Mesenchymal stem cell (in vitro differentiated cells and primary cell): ENCODE measurements around the gene TRIM28.
A peak's percentile ranks its signal among the peaks of the same experiment; 100 is the strongest.

Experiments used
- DNase-seq: peaks from one replicate; pipeline ENCODE4 v3.0.0-alpha.2; 2013
- H2AFZ ChIP-seq: one replicate; pipeline ENCODE4 v1.6.1; 2013; ENCODE audit warnings: low read depth, mild to moderate bottlenecking, control low read depth, inconsistent platforms, low read length, moderate library complexity
- H2AK5ac ChIP-seq: 2 replicates; pipeline ENCODE4 v1.6.1; 2013; ENCODE audit warnings: low read length, moderate library complexity, mild to moderate bottlenecking, inconsistent platforms; ENCODE audit not compliant: severe bottlenecking
- H2BK120ac ChIP-seq: one replicate; pipeline ENCODE4 v1.6.1; 2013; ENCODE audit warnings: low read depth, mild to moderate bottlenecking, inconsistent platforms, low read length, moderate library complexity
- H2BK12ac ChIP-seq, 2 experiments: one replicate each; pipeline ENCODE4 v1.6.1; 2013; ENCODE audit warnings: inconsistent platforms in 2 of 2, low read length in 2 of 2, mild to moderate bottlenecking in 2 of 2, moderate library complexity in 2 of 2, control low read depth in 1 of 2
- H2BK15ac ChIP-seq: one replicate; pipeline ENCODE4 v1.6.1; 2013; ENCODE audit warnings: mild to moderate bottlenecking, low read depth, inconsistent platforms; ENCODE audit not compliant: poor library complexity, severe bottlenecking
- H2BK5ac ChIP-seq: 2 replicates; pipeline ENCODE4 v1.6.1; 2013; ENCODE audit warnings: low read depth, mild to moderate bottlenecking, low read length, control low read depth, inconsistent platforms; ENCODE audit not compliant: poor library complexity, severe bottlenecking
- H3K14ac ChIP-seq, 2 experiments: one replicate each; pipeline ENCODE4 v1.6.1; 2013; ENCODE audit warnings: inconsistent platforms in 2 of 2, low read length in 2 of 2, control low read depth in 1 of 2, mild to moderate bottlenecking in 1 of 2, moderate library complexity in 1 of 2
- H3K18ac ChIP-seq, 2 experiments: one replicate each; pipeline ENCODE4 v1.6.1; 2013; ENCODE audit warnings: inconsistent platforms in 2 of 2, low read length in 2 of 2, control low read depth in 1 of 2, low read depth in 1 of 2, mild to moderate bottlenecking in 1 of 2
- H3K23ac ChIP-seq, 2 experiments: one replicate each; pipeline ENCODE4 v1.6.1; 2013; ENCODE audit warnings: inconsistent platforms in 2 of 2, low read length in 2 of 2, mild to moderate bottlenecking in 2 of 2, moderate library complexity in 2 of 2, control low read depth in 1 of 2
- H3K27ac ChIP-seq: 2 replicates; pipeline ENCODE4 v1.5.1; 2013; ENCODE audit warnings: mild to moderate bottlenecking, moderate library complexity, low read length, control low read depth, inconsistent platforms; ENCODE audit not compliant: poor library complexity, severe bottlenecking
- H3K27me3 ChIP-seq, 2 experiments: 2 replicates each; pipeline versions ENCODE4 v1.6.1 to v1.7.0; 2013; ENCODE audit warnings: low read length in 2 of 2, mild to moderate bottlenecking in 2 of 2, moderate library complexity in 2 of 2, control low read depth in 1 of 2, inconsistent platforms in 1 of 2; ENCODE audit not compliant: control insufficient read depth in 1 of 2, insufficient read depth in 1 of 2
- H3K36me3 ChIP-seq, 2 experiments: 2 replicates each; pipeline versions ENCODE4 v1.6.1 to v1.7.0; 2013; ENCODE audit warnings: low read length in 2 of 2, control low read depth in 1 of 2, inconsistent platforms in 1 of 2, low read depth in 1 of 2, mild to moderate bottlenecking in 1 of 2; ENCODE audit not compliant: insufficient read depth in 2 of 2, control insufficient read depth in 1 of 2
- H3K4ac ChIP-seq, 2 experiments: one replicate each; pipeline ENCODE4 v1.6.1; 2013; ENCODE audit warnings: inconsistent platforms in 2 of 2, low read length in 2 of 2, mild to moderate bottlenecking in 2 of 2, moderate library complexity in 2 of 2, control low read depth in 1 of 2, low read depth in 1 of 2
- H3K4me1 ChIP-seq: 2 replicates; pipeline ENCODE4 v1.6.1; 2013; ENCODE audit warnings: low read depth, low read length, control low read depth; ENCODE audit not compliant: control insufficient read depth, insufficient read depth
- H3K4me2 ChIP-seq: 2 replicates; pipeline ENCODE4 v1.6.1; 2013; ENCODE audit warnings: low read length, mild to moderate bottlenecking, inconsistent platforms; ENCODE audit not compliant: poor library complexity, severe bottlenecking
- H3K4me3 ChIP-seq, 2 experiments: 2 replicates each; pipeline versions ENCODE4 v1.5.1 to v1.7.0; 2013; ENCODE audit warnings: low read length in 2 of 2, mild to moderate bottlenecking in 2 of 2, control low read depth in 1 of 2, low read depth in 1 of 2; ENCODE audit not compliant: insufficient read depth in 1 of 2
- H3K79me1 ChIP-seq: replicated peaks from 2 replicates; pipeline ENCODE4 v1.6.1; 2013; ENCODE audit warnings: mild to moderate bottlenecking, control low read depth, low read length, inconsistent platforms; ENCODE audit not compliant: poor library complexity, severe bottlenecking
- H3K9ac ChIP-seq: 2 replicates; pipeline ENCODE4 v1.7.0; 2013; ENCODE audit warnings: mild to moderate bottlenecking, low read length, moderate library complexity
- H3K9me3 ChIP-seq: 2 replicates; pipeline ENCODE4 v1.7.0; 2013; ENCODE audit warnings: mild to moderate bottlenecking, low read length; ENCODE audit not compliant: control insufficient read depth
- H4K8ac ChIP-seq: one replicate; pipeline ENCODE4 v1.6.1; 2013; ENCODE audit warnings: inconsistent platforms, mild to moderate bottlenecking, low read length, moderate library complexity
- H4K91ac ChIP-seq: one replicate; pipeline ENCODE4 v1.6.1; 2013; ENCODE audit warnings: mild to moderate bottlenecking, low read length, inconsistent platforms
- WGBS: methylation state at CpG from one replicate; pipeline ENCODE4 v1.1.7; 2013; ENCODE audit warnings: mixed read lengths; 5-methylcytosine and 5-hydroxymethylcytosine counted together

TRIM28 gene

GRCh38 chr19:58553799-58554493 lies 10.1 kb downstream of the TRIM28 start:
- Histone ChIP-seq H3K18ac (peak overlapping the region; percentile 88 to 95), H3K4me2 (peak overlapping the region; percentile 83), H2BK120ac (peak overlapping the region; percentile 59), H3K27me3 (no peaks in the 10 kb centered on the region), H4K91ac (peak overlapping the region; percentile 96), H2BK12ac (peak overlapping the region in 1 of 2 experiments; percentile 55), H3K4ac (peak overlapping the region; percentile 90 to 96), H2BK15ac (peak overlapping the region; percentile 19), H2AK5ac (peak overlapping the region; percentile 92), H3K36me3 (peaks cover 61 to 66% of the 10 kb centered on the region in 2 experiments), H3K4me1 (peaks cover 33% of the 10 kb centered on the region), H3K9me3 (no peaks in the 10 kb centered on the region), H3K23ac (peak overlapping the region in 1 of 2 experiments; percentile 35), H3K27ac (peak overlapping the region; percentile 93), H3K79me1 (peaks cover 17% of the 10 kb centered on the region), H2BK5ac (no peak overlapping the region), H4K8ac (peak overlapping the region; percentile 97), H2AFZ (no peak overlapping the region), H3K14ac (no peak overlapping the region), H3K9ac (peak overlapping the region; percentile 93), H3K4me3 (peak overlapping the region; percentile 78 to 89)
- WGBS = 77% methylated on average over 18 of the region's 18 CpGs
- DNase-seq = no peak

- Histone ChIP-seq H3K23ac (no peak within 1 kb of the TSS), H2AK5ac (peak within 1 kb of the TSS; percentile 92), H2BK15ac (peak within 1 kb of the TSS; percentile 50), H2BK12ac (peak within 1 kb of the TSS; percentile 37 to 55), H3K9me3 (no peaks in the 10 kb centered on the region), H3K4me2 (peak within 1 kb of the TSS; percentile 83), H4K8ac (peak within 1 kb of the TSS; percentile 97), H3K27me3 (no peaks in the 10 kb centered on the region), H4K91ac (peak within 1 kb of the TSS; percentile 96), H3K4me3 (peak within 1 kb of the TSS; percentile 78 to 89), H3K4ac (peak within 1 kb of the TSS; percentile 90 to 96), H3K79me1 (peaks cover 16% of the 10 kb centered on the region), H3K4me1 (peaks cover 31% of the 10 kb centered on the region), H3K14ac (peak within 1 kb of the TSS in 1 of 2 experiments; percentile 80), H3K18ac (peak within 1 kb of the TSS; percentile 88 to 95), H3K27ac (peak within 1 kb of the TSS; percentile 93), H2BK120ac (peak within 1 kb of the TSS; percentile 59), H3K9ac (peak within 1 kb of the TSS; percentile 93), H3K36me3 (peaks cover 53 to 58% of the 10 kb centered on the region in 2 experiments), H2BK5ac (no peak within 1 kb of the TSS), H2AFZ (peak within 1 kb of the TSS; percentile 68)
- peak; percentile 97 for DNase-seq
- WGBS = 2% methylated on average over 69 of the region's 69 CpGs
Measured at GRCh38 chr19:58554494-58555368, 10.9 kb downstream of the TRIM28 start, which contains the start of gene CHMP2A. CHMP2A (minus strand) TSS chr19:58555105; CDS start chr19:58554212, 893 bp downstream.

GRCh38 chr19:58555369-58555885 lies 11.6 kb downstream of the TRIM28 start:
- Histone ChIP-seq H3K4me2 (peak overlapping the region; percentile 71), H2BK5ac (no peak overlapping the region), H3K36me3 (peaks cover 46 to 51% of the 10 kb centered on the region in 2 experiments), H2BK12ac (peak overlapping the region in 1 of 2 experiments; percentile 17), H4K91ac (peak overlapping the region; percentile 11), H3K4me1 (peaks cover 37% of the 10 kb centered on the region), H2AFZ (no peak overlapping the region), H2BK15ac (peak overlapping the region; percentile 49), H2AK5ac (peak overlapping the region; percentile 0), H3K79me1 (peaks cover 13% of the 10 kb centered on the region), H3K9me3 (no peaks in the 10 kb centered on the region), H3K4ac (peak overlapping the region; percentile 55 to 57), H3K18ac (peak overlapping the region; percentile 17 to 61), H3K4me3 (peak overlapping the region in 1 of 2 experiments; percentile 89), H3K14ac (no peak overlapping the region), H3K27ac (peak overlapping the region; percentile 82), H3K23ac (no peak overlapping the region), H2BK120ac (no peak overlapping the region), H3K9ac (peak overlapping the region; percentile 93), H3K27me3 (no peaks in the 10 kb centered on the region), H4K8ac (peak overlapping the region; percentile 93)
- DNase-seq = no peak
- WGBS = 61% methylated on average over 4 of the region's 4 CpGs
